AG04450 (cell line): ENCODE results near the gene DPCD. TPM values are rescaled to one million over a fixed set of nuclear protein-coding genes. Genes with fewer than 3 reads are reported as not detected.

Experiments
- CTCF ChIA-PET: fragments of 300-600, 350-600 bp; formaldehyde crosslinking; extraction: SDS; loops from one replicate; lab custom pipeline; 2022; ENCODE audit warnings: antibody characterized with exemption, inconsistent platforms; lab: Charles Lee
- POLR2A ChIA-PET: fragments of 350-600 bp; formaldehyde crosslinking; extraction: SDS; loops from one replicate; lab custom pipeline; 2021; ENCODE audit warnings: antibody characterized with exemption, inconsistent platforms; lab: Yijun Ruan, JAX
- DNase-seq: peaks from one replicate; pipeline ENCODE4 v3.0.0-alpha.2; 2011; ENCODE audit warnings: low read depth, low spot score
- H3K27ac ChIP-seq: one replicate; pipeline ENCODE4 v1.5.1; 2012; ENCODE audit warnings: low read depth, low read length, control low read depth
- H3K27me3 ChIP-seq: one replicate; pipeline ENCODE4 v1.6.0; 2012; ENCODE audit warnings: low read length; ENCODE audit not compliant: control insufficient read depth, insufficient read depth
- H3K4me3 ChIP-seq: 2 replicates; pipeline ENCODE4 v1.5.1; 2011; ENCODE audit warnings: mild to moderate bottlenecking, low read depth, low read length, control low read depth
- H3K9me3 ChIP-seq: 2 replicates; pipeline ENCODE4 v1.5.1; 2012; ENCODE audit warnings: low read length; ENCODE audit not compliant: control insufficient read depth, insufficient read depth
- CTCF ChIP-seq: IDR thresholded peaks from 2 replicates; pipeline ENCODE4 v1.5.1; 2011; ENCODE audit warnings: low read depth, low read length, control low read depth, inconsistent platforms
- polyA plus RNA-seq: library from polyadenylated mRNA; depleted of rRNA; stranded (reverse); fragments of >200 nt; gene quantifications from 2 replicates; pipeline ENCODE4 v1.2.3, GENCODE V29; 2011

The DPCD gene
- polyA plus RNA-seq, 1 experiment = 49.7 TPM

DNA sequence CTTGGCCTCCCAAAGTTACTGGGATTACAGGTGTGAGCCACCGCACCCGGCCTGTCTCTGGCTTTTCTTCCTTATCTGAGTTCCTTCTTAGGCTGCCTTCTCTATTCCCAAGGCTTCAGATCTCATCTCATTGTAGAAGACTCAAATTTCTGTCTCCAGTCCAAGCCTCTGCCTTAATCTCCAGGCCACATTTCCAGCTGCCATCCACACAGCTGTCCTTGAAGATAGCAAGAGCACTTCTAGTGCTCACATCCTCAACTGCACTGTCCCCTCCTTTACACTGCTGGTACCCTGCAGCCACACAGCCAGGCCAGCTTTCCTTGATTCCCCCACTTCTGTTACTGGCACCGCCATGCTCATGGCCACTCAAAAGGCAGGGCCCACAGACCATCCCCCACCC lies 35.7 kb upstream of the DPCD start:
- CTCF ChIA-PET = interaction anchor here (0.6 to 1.9 kb wide), 3 partner anchors 15 to 338 kb away, joined by 3 to 6 read pairs (median 3); no protein-coding TSS in a partner anchor
- TF ChIP-seq CTCF = no peak
- no peak overlapping the region for H3K27ac ChIP-seq
- H3K27me3 ChIP-seq = no peaks in the 10 kb centered on the region
- H3K4me3 ChIP-seq = no peak overlapping the region
- no peak for DNase-seq
- POLR2A ChIA-PET = no interaction called here
- no peaks in the 10 kb centered on the region for H3K9me3 ChIP-seq

DNA sequence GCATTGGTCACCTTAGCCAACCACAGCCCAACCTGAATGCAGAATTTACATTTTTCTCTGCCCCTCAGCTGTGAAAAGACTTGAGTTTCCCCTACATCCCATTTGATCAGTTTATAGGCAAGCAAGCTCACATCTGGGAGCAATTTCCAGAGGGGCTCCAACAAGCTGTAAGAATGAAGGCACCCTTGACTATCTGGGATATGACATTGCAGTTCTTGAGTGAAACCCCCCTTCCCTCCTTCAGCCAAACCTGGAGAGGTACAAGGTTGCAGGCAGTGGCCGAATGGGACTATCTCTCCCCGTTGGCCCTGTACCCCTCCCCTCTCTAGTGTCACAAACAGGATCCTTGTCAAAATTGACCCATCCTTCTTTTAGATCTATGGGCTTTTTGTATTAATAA lies 30.6 kb upstream of the DPCD start:
- CTCF ChIA-PET = interaction anchor here (0.6 to 1.5 kb wide), 2 partner anchors 219 to 343 kb away, joined by 3 to 8 read pairs; no protein-coding TSS in a partner anchor
- POLR2A ChIA-PET = no interaction called here
- no peak for DNase-seq

DNA sequence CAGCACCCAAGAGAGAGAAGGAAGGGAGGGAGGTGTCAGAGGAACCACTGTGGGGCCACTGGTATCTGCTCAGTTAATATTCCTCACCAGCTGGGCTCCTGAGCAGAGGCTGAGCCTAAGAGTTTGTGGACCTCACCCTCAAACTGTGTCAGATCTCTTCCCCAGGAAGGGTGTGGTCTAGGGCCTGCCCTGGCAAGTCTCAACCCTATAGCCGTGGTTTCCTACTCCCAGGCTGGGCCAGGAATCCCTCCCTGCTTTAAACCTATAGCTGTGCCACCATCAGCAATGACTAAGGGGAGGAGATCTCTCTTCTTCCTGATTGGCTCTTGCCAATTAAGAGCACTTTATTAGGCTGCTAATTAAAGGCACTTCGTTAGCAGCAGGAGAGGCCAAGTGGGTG lies 29.9 kb upstream of the DPCD start:
- CTCF ChIA-PET = no interaction called here
- Histone ChIP-seq H3K27ac (peak overlapping the region; percentile 2), H3K9me3 (no peaks in the 10 kb centered on the region), H3K4me3 (no peak overlapping the region), H3K27me3 (peaks cover 5% of the 10 kb centered on the region)
- POLR2A ChIA-PET = no interaction called here
- TF ChIP-seq CTCF = no peak
- DNase-seq = no peak

More for the DNA sequence above, 30.6 kb upstream of the DPCD start:
- H3K9me3 ChIP-seq = no peaks in the 10 kb centered on the region
- no peaks in the 10 kb centered on the region for H3K27me3 ChIP-seq
- no peak overlapping the region for H3K27ac ChIP-seq
- H3K4me3 ChIP-seq = no peak overlapping the region
- no peak for TF ChIP-seq CTCF

- Histone ChIP-seq H3K27me3 (peaks cover 5% of the 10 kb centered on the region), H3K27ac (no peak overlapping the region), H3K9me3 (no peaks in the 10 kb centered on the region), H3K4me3 (no peak overlapping the region)
- POLR2A ChIA-PET = no interaction called here
- no peak for TF ChIP-seq CTCF
- no peak for DNase-seq
- CTCF ChIA-PET = interaction anchor here (1.1 kb wide), 1 partner anchor 345 kb away, joined by 3 read pairs; no protein-coding TSS in a partner anchor
These were observed 29.2 kb upstream of the DPCD start for GRCh38 chr10:101558671-101559595.
